Smooth muscle cell of bladder (primary cell): ENCODE data around the gene MTREX. TPM values are rescaled to one million over a fixed set of nuclear protein-coding genes. Genes with fewer than 3 reads are reported as not detected.

ENCODE experiments used
- total RNA-seq: library from RNA; depleted of rRNA; stranded (reverse); fragments of >200 nt; gene quantifications from 2 replicates; pipeline ENCODE4 v1.2.3, GENCODE V29; 2014

The MTREX gene
- 71.0 and 88.0 TPM in 2 replicates for total RNA-seq

DNA sequence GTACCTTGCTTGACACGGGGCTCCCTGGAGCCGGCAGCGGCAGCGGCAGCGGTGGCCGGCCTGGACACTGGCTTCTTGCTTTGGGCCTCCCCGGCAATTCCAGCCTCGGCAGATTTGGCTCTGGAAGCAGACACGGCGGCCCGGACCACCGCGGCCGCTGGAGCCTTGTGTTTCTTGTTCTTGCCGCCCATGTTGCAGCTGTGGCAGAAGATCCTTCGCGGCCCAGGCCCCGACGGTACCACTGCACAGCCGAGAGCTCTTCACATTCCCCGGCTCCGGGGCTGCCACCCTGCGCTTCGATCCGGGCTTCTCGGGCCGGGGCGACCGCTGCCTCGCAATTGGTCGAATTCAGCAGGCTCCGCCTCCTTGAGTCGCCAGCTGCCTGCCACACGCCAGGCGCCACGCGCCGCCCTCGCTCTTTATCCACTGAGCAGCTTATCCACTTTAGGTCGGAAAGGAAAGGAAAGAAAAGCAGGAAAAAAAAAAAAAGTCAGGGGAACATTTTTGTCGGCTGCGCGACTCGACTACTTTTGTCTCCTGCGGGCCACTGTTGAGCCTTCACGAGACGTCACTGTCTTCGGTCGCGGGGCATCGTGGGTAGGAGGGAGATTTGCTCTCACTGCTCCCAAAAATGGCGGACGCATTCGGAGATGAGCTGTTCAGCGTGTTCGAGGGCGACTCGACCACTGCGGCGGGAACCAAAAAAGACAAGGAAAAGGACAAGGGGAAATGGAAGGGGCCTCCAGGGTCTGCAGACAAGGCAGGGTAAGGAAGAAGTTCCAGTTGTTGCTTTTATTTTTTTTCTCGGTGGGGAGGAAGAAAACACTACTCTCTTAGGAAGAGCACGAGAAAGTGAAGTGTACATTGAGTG, at the start of gene MTREX, which contains the start of gene DHX29:
Gene MTREX, plus strand, starts transcription at position 607 of the 871 bp plus-strand sequence. Its CDS starts 25 bp downstream, at position 632.
Gene DHX29, minus strand, starts transcription at position 312 of the 871 bp plus-strand sequence. Its CDS starts 121 bp downstream, at position 191.

Other genes starting within 250 kb of the MTREX start
- gene GZMA, start 205.3 kb upstream of the MTREX start, total RNA-seq, result not detected in 2 replicates
- 105 and 131 TPM in 2 replicates for gene GPX8, start 147.8 kb upstream of the MTREX start, total RNA-seq
- gene CDC20B, start 134.8 kb upstream of the MTREX start, total RNA-seq, result under 0.01 TPM in 1 of 2 replicates, not detected in the other
- gene MCIDAS, start 80.7 kb upstream of the MTREX start, total RNA-seq, result not detected in 2 replicates
- not detected in 2 replicates for gene CCNO, start 74.4 kb upstream of the MTREX start, total RNA-seq
- 28.7 and 33.7 TPM in 2 replicates for gene DHX29, start 295 bp upstream of the MTREX start, total RNA-seq
- 132 and 194 TPM in 2 replicates for gene PLPP1, start 227.0 kb downstream of the MTREX start, total RNA-seq